Esophagus squamous epithelium (tissue), 5 donors: ENCODE data around the gene AHRR. TPM values are rescaled to one million over a fixed set of nuclear protein-coding genes. Genes with fewer than 3 reads are reported as not detected.

Source experiments
- DNase-seq: peaks from one replicate; lab custom pipeline; 2025; lab: John Stamatoyannopoulos, UW
- H3K27ac ChIP-seq, 4 donors: fragments of 200-600 bp; sonication (generic); one replicate each; pipeline ENCODE4 v1.5.1; 2016 to 2019; ENCODE audit warnings: mild to moderate bottlenecking in 1 of 4
- H3K27me3 ChIP-seq, 4 donors: fragments of 200-600 bp; sonication (generic); 1 replicate in 3 of 4; 2 replicates in 1 of 4; pipeline versions ENCODE4 v1.5.1 to v1.6.0; 2017 to 2021; ENCODE audit warnings: antibody characterized with exemption in 1 of 4
- H3K36me3 ChIP-seq, 3 donors: fragments of 200-600 bp; sonication (generic); one replicate each; pipeline ENCODE4 v1.5.1; 2016 to 2019
- H3K4me1 ChIP-seq, 3 donors: fragments of 200-600 bp; sonication (generic); one replicate each; pipeline ENCODE4 v1.5.1; 2017 to 2019
- H3K4me3 ChIP-seq, 4 donors: fragments of 200-600 bp; sonication (generic); 1 replicate in 3 of 4; 2 replicates in 1 of 4; pipeline ENCODE4 v1.5.1; 2016 to 2019; ENCODE audit warnings: mild to moderate bottlenecking in 2 of 4, moderate library complexity in 1 of 4
- H3K9me3 ChIP-seq, 3 donors: fragments of 200-600 bp; sonication (generic); one replicate each; pipeline ENCODE4 v1.5.1; 2016 to 2019
- POLR2A ChIP-seq, 4 donors: fragments of 450-650 bp; IDR thresholded peaks; one replicate each; pipeline ENCODE4 v1.6.1; 2017; ENCODE audit warnings: antibody characterized with exemption in 4 of 4, mild to moderate bottlenecking in 4 of 4, moderate library complexity in 3 of 4
- WGBS, 2 donors: methylation state at CpG; one replicate each; pipeline ENCODE4 v1.1.5; 2018; 5-methylcytosine and 5-hydroxymethylcytosine counted together
- intact Hi-C: fragments of 100-400 bp; cut with DNase I; formaldehyde crosslinking; loops from one replicate; pipeline ENCODE4 v1.15.0; 2022
- total RNA-seq, 4 donors: library from RNA; depleted of rRNA; stranded (reverse); fragments of >200 nt; gene quantifications; one replicate each; pipeline ENCODE4 v1.1.0, GENCODE V29; 2016
- TF ChIP-seq, protein P1 (sequence below), 6 experiments: fragments of 450-650 bp in 4 of 6; fragments of 200-600 bp in 2 of 6; sonication (generic) in 2 of 6; IDR thresholded peaks; one replicate each; pipeline ENCODE4 v1.5.1; 2016 to 2019; ENCODE audit warnings: antibody characterized with exemption in 6 of 6, mild to moderate bottlenecking in 4 of 6, moderate library complexity in 4 of 6
- donor health status: DM: yes; HTN: yes; CAD: no.

AHRR gene
- total RNA-seq, 4 donors from 2014 or later, result 0.66 to 1.5 (median 1.1) TPM

DNA sequence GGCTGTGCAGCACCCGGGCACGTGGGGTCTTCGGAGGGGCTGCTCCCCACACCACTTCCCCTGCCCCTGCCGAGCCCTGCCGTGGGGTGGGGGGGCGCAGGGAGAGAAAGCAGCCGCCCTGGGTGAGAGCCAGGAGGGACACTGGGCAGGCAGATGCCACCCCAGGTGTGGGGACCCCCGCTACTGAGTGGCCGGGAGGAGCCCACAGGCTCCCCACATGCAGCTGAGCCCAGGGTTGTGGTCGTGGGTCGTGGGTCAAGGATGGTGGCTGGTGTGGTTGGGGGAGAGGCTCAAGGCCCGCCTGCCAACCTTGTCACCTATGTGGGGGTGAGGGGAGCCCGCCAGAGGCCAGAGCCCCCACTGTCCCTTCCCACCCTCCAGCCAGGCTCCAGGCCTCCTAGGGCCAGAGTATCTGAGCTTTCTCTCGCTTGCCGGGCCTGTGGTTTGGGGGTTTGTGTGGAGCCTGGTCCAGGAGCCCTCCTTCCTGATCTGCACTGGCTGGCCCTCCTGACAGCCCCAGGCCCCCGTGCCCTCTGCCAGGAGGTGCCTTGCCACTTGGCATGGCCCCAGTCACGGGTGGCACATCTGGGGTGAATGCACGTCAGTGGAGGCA lies 157.0 kb downstream of the AHRR start:
- 60% methylated on average over 1 of the region's 18 CpGs; no CpG with 5 or more reads in 1 of the 2 donors for WGBS, 2 donors
- Histone ChIP-seq H3K9me3 (no peaks in the 10 kb centered on the region), H3K4me1 (peaks cover 14 to 35% (median 20%) of the 10 kb centered on the region in 3 donors), H3K27ac (no peak overlapping the region), H3K36me3 (no peaks in the 10 kb centered on the region), H3K4me3 (no peak overlapping the region), H3K27me3 (peaks cover 0 to 85% (median 8%) of the 10 kb centered on the region in 4 donors)
- intact Hi-C loops, result no loop called here
- DNase-seq, result no peak
- TF ChIP-seq, protein P1, sequence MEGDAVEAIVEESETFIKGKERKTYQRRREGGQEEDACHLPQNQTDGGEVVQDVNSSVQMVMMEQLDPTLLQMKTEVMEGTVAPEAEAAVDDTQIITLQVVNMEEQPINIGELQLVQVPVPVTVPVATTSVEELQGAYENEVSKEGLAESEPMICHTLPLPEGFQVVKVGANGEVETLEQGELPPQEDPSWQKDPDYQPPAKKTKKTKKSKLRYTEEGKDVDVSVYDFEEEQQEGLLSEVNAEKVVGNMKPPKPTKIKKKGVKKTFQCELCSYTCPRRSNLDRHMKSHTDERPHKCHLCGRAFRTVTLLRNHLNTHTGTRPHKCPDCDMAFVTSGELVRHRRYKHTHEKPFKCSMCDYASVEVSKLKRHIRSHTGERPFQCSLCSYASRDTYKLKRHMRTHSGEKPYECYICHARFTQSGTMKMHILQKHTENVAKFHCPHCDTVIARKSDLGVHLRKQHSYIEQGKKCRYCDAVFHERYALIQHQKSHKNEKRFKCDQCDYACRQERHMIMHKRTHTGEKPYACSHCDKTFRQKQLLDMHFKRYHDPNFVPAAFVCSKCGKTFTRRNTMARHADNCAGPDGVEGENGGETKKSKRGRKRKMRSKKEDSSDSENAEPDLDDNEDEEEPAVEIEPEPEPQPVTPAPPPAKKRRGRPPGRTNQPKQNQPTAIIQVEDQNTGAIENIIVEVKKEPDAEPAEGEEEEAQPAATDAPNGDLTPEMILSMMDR (IDR thresholded peaks at IDR 0.05), result no peak
- TF ChIP-seq POLR2A (IDR thresholded peaks at IDR 0.05), result no peak

DNA sequence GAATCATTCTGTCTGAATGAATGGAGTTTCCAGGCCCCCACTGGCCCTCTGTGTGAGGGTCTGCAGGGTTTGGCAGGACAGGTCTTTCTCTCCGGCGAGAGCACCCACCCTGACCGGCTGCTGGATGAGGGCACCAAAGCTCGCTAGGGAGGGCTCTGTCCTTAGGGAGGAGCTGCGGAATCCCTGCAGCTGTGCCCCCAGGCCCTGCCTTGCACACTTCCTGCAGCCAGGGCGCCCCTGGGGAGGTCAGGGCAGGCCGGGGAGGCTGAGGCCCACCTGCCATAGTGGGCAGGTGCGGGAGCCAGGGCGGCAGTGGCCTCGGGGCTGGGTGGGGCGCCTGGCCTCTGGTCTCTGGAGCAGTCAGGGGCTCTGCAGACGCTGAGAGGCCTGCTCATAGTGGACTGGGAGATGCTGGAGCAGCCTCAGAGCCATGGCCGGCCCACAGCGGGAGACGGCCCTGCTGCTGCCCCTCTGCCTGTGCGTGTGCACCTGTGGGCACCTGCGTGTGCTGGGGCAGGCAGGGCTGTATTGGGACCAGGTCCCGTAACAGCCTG lies 157.5 kb downstream of the AHRR start:
- WGBS, 2 donors, result no CpG with 5 or more reads among the region's 18 CpGs
- peaks cover 0 to 90% (median 8%) of the 10 kb centered on the region in 4 donors for H3K27me3 ChIP-seq
- no peak overlapping the region for H3K4me3 ChIP-seq
- H3K9me3 ChIP-seq, result no peaks in the 10 kb centered on the region
- H3K27ac ChIP-seq, result no peak overlapping the region
- peaks cover 14 to 29% (median 20%) of the 10 kb centered on the region in 3 donors for H3K4me1 ChIP-seq
- intact Hi-C loops, result no loop called here
- no peak for DNase-seq
- TF ChIP-seq, protein P1 (IDR thresholded peaks at IDR 0.05), result no peak
- TF ChIP-seq POLR2A (IDR thresholded peaks at IDR 0.05), result no peak
- no peaks in the 10 kb centered on the region for H3K36me3 ChIP-seq

DNA sequence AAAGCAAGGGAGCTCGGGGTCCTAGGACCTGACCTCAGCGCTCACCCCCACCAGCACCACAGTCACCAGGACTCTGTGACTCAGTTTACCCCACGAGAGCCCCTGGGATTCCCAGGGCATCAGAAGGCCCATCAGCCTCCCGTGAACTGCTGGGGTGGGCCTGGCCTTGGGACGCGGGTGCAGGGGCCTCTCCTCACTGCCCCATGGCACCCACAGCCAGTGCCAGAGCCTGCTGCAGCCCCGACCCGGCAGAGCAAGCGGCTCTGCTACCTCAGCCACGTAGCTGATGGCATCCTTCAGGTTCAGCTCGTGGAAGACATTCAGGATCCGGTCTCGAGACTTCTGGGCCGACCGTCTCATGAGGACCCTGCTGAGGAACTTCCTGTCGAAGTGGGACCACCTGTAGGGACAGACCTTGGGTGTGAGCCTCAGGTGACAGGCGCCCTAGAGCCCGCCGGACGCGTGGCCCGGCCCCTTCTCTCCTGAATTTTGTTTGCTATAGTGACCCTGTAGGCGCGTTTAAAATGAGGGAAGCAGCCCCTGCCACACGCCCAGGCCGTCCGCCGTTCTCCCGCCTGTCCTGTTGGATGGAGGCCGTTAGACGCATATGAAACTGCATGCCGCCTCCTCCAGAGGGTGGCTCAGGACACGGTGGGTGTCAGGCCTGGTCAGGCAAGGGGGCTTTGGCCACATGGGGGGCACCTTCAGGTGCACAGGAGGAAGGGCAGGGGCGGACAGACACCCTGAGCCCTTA lies 158.2 kb downstream of the AHRR start:
- intact Hi-C loops, result no loop called here
- WGBS, 2 donors, result 71% methylated on average over 15 of the region's 34 CpGs; no CpG with 5 or more reads in 1 of the 2 donors
- no peaks in the 10 kb centered on the region for H3K9me3 ChIP-seq
- no peak for TF ChIP-seq POLR2A (IDR thresholded peaks at IDR 0.05)
- TF ChIP-seq, protein P1 (IDR thresholded peaks at IDR 0.05), result no peak
- no peak overlapping the region for H3K27ac ChIP-seq
- peaks cover 0 to 94% (median 7%) of the 10 kb centered on the region in 4 donors for H3K27me3 ChIP-seq
- no peak overlapping the region for H3K4me3 ChIP-seq
- no peaks in the 10 kb centered on the region for H3K36me3 ChIP-seq
- H3K4me1 ChIP-seq, result peaks cover 10 to 25% (median 19%) of the 10 kb centered on the region in 3 donors
- DNase-seq, result no peak

DNA sequence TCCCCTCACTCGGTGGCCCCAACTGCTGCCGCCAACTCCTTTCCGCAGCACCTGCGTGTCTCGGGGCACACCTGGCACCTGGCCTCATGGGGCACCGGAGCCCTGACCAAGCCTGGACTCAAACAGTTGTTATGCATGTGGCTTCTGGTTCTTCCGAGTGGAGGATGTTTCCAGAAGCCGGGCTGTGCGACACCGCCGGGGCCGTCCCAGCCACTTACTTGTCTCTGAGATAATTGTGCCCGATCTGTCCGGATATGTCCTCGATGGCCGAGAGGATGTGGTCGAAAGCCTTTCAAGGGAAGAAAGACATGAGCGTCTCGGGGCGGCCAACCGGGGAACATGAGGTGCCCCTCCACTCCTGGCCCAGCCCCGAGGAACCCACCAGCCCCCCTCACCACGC lies 159.8 kb downstream of the AHRR start:
- no peaks in the 10 kb centered on the region for H3K36me3 ChIP-seq
- H3K4me1 ChIP-seq, result peaks cover 0 to 19% (median 3%) of the 10 kb centered on the region in 3 donors
- intact Hi-C loops, result no loop called here
- H3K4me3 ChIP-seq, result no peak overlapping the region
- no peak overlapping the region for H3K27ac ChIP-seq
- TF ChIP-seq, protein P1 (IDR thresholded peaks at IDR 0.05), result no peak
- no peak for TF ChIP-seq POLR2A (IDR thresholded peaks at IDR 0.05)
- peaks cover 0 to 94% (median 2%) of the 10 kb centered on the region in 4 donors for H3K27me3 ChIP-seq
- 67 to 88% methylated on average over 4 to 6 of the region's 23 CpGs for WGBS, 2 donors
- no peak for DNase-seq
- H3K9me3 ChIP-seq, result no peaks in the 10 kb centered on the region

DNA sequence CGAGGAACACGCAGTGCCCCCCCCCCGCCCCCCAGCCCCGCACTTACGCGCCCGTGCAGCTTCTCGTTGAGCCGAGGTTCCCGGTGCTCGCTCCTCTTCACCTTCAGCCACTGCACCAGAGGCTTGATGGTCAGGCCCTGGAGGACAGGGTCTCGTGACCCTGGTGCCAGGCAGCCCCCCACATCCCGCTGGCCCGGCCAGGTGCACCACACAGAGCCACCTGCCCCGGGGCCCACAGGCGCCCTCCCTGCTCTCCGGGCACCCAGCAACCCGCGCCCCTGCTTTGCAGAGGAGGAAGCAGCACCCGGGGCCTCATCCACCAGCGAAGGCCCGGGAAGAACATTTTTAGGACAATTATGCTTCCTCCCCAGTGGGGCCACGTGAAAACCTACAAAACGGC lies 160.5 kb downstream of the AHRR start:
- intact Hi-C loops, result no loop called here
- peaks cover 0 to 89% (median 2%) of the 10 kb centered on the region in 4 donors for H3K27me3 ChIP-seq
- no peak for DNase-seq
- H3K4me1 ChIP-seq, result peaks cover 0 to 13% (median 0%) of the 10 kb centered on the region in 3 donors
- H3K4me3 ChIP-seq, result no peak overlapping the region
- H3K36me3 ChIP-seq, result no peaks in the 10 kb centered on the region
- TF ChIP-seq POLR2A (IDR thresholded peaks at IDR 0.05), result no peak
- TF ChIP-seq, protein P1 (IDR thresholded peaks at IDR 0.05), result no peak
- H3K27ac ChIP-seq, result no peak overlapping the region
- no peaks in the 10 kb centered on the region for H3K9me3 ChIP-seq
- 56% methylated on average over 5 of the region's 24 CpGs; no CpG with 5 or more reads in 1 of the 2 donors for WGBS, 2 donors
